Measurements from ENCODE around the gene PCDHGA2.
A peak's percentile ranks its signal among the peaks of the same experiment; 100 is the strongest.
"Not testable (repeated sequence)": the region's sequence is repeated elsewhere in the genome, so short reads cannot be mapped to it uniquely, and the experiment has no call there.

PCDHGA2 gene

DNA sequence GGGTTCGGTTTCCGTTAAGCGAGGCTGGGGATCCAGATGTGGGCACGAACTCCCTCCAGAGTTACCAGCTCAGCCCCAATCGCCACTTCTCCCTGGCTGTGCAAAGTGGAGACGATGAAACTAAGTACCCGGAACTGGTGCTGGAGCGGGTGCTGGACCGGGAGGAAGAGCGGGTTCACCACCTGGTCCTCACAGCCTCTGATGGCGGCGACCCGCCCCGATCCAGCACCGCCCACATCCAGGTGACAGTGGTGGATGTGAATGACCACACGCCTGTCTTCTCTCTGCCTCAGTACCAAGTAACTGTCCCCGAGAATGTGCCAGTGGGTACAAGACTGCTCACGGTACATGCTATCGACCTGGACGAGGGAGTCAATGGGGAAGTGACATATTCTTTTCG lies 44.8 kb downstream of the PCDHGA2 start:
- DNase-seq (ENCODE audit: low spot score) = peak; percentile 23

DNA sequence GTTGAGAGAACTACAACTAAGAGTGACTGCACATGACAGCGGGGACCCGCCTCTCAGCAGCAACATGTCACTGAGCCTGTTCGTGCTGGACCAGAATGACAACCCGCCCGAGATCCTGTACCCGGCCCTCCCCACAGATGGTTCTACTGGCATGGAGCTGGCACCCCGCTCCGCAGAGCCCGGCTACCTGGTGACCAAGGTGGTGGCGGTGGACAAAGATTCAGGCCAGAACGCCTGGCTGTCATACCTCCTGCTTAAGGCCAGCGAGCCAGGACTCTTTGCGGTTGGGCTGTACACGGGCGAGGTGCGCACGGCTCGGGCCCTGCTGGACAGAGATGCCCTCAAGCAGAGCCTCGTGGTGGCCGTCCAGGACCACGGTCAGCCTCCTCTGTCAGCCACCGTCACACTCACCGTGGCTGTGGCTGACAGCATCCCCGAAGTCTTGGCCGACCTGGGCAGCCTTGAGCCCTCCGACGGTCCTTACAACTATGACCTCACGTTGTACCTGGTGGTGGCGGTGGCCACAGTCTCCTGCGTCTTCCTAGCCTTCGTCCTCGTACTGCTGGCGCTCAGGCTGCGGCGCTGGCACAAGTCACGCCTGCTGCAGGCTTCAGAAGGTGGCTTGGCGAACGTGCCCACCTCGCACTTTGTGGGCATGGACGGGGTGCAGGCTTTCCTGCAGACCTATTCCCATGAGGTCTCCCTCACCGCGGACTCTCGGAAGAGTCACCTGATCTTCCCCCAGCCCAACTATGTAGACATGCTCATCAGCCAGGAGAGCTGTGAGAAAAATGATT lies 46.1 kb downstream of the PCDHGA2 start:
- DNase-seq (ENCODE audit: low spot score) = no peak

- DNase-seq (ENCODE audit: low spot score) = not testable (repeated sequence)
Measured at GRCh38 chr5:141387557-141388311, 49.2 kb downstream of the PCDHGA2 start, which contains the start of gene PCDHGB4. PCDHGB4 (plus strand) TSS chr5:141387698; CDS start chr5:141387885, 187 bp downstream.

- DNase-seq (ENCODE audit: low spot score) = no peak
Measured at GRCh38 chr5:141388661-141389060, 50.1 kb downstream of the PCDHGA2 start.

- no peak for DNase-seq (ENCODE audit: low spot score)
Measured at GRCh38 chr5:141389153-141390042, 50.8 kb downstream of the PCDHGA2 start.

- DNase-seq (ENCODE audit: low spot score) = no peak
Measured at GRCh38 chr5:141392429-141393198, 54.1 kb downstream of the PCDHGA2 start, which contains the start of gene PCDHGA8. PCDHGA8 (plus strand) TSS chr5:141392633; CDS start chr5:141392814, 181 bp downstream.

Measured in HuH-7.5 (cell line).